CD14-positive monocyte (primary cell): ENCODE measurements around the gene PTGDS. TPM values are rescaled to one million over a fixed set of nuclear protein-coding genes. Genes with fewer than 3 reads are reported as not detected.

Experiments used
- DNase-seq, 3 donors: peaks; one replicate each; pipeline ENCODE4 v3.0.0-alpha.2; 2011 to 2022
- H2AFZ ChIP-seq: 2 replicates; pipeline ENCODE4 v1.6.0; 2012; ENCODE audit warnings: mild to moderate bottlenecking, low read depth, low read length, inconsistent platforms; ENCODE audit not compliant: insufficient read depth, poor library complexity, severe bottlenecking
- H3K27ac ChIP-seq, 2 donors: 1 replicate in 1 of 2; 2 replicates in 1 of 2; pipeline ENCODE4 v1.5.1; 2012 to 2013; ENCODE audit warnings: low read length in 2 of 2, control low read depth in 1 of 2, inconsistent platforms in 1 of 2, low read depth in 1 of 2, mild to moderate bottlenecking in 1 of 2
- H3K27me3 ChIP-seq, 2 donors: one replicate each; pipeline versions ENCODE4 v1.6.0 to v1.6.1; 2011 to 2013; ENCODE audit warnings: low read length in 2 of 2; ENCODE audit not compliant: control insufficient read depth in 2 of 2, insufficient read depth in 2 of 2
- H3K36me3 ChIP-seq, 2 donors: replicated peaks in 1 of 2; 1 replicate in 1 of 2; 2 replicates in 1 of 2; pipeline versions ENCODE4 v1.5.1 to v1.6.1; 2012 to 2013; ENCODE audit warnings: low read length in 2 of 2, control low read depth in 1 of 2, inconsistent platforms in 1 of 2, mild to moderate bottlenecking in 1 of 2; ENCODE audit not compliant: insufficient read depth in 2 of 2, control insufficient read depth in 1 of 2
- H3K4me1 ChIP-seq, 2 donors: 1 replicate in 1 of 2; 2 replicates in 1 of 2; pipeline versions ENCODE4 v1.5.1 to v1.6.1; 2012 to 2013; ENCODE audit warnings: low read length in 2 of 2, control low read depth in 1 of 2, inconsistent platforms in 1 of 2, mild to moderate bottlenecking in 1 of 2, moderate library complexity in 1 of 2; ENCODE audit not compliant: insufficient read depth in 2 of 2, control insufficient read depth in 1 of 2
- H3K4me2 ChIP-seq: replicated peaks from 2 replicates; pipeline ENCODE3; 2012; ENCODE audit warnings: low read length, moderate library complexity, mild to moderate bottlenecking; ENCODE audit not compliant: poor library complexity, severe bottlenecking; ENCODE audit errors: extremely low read depth
- H3K4me3 ChIP-seq, 3 experiments: fragments of 200-600 bp in 1 of 3; sonication (generic) in 1 of 3; replicated peaks in 1 of 3; 1 replicate in 2 of 3; 2 replicates in 1 of 3; pipeline ENCODE4 v1.5.1; 2011 to 2013; ENCODE audit warnings: low read length in 3 of 3, mild to moderate bottlenecking in 3 of 3, control low read depth in 2 of 3, low read depth in 2 of 3, inconsistent platforms in 1 of 3, moderate library complexity in 1 of 3
- H3K79me2 ChIP-seq: 2 replicates; pipeline ENCODE4 v1.6.0; 2012; ENCODE audit warnings: mild to moderate bottlenecking, control low read depth, inconsistent platforms, low read length, moderate library complexity; ENCODE audit not compliant: insufficient read depth
- H3K9ac ChIP-seq: 2 replicates; pipeline ENCODE4 v1.6.0; 2017; ENCODE audit warnings: low read length, mild to moderate bottlenecking; ENCODE audit not compliant: insufficient read depth, poor library complexity, severe bottlenecking
- H3K9me3 ChIP-seq, 2 donors: replicated peaks in 1 of 2; 1 replicate in 1 of 2; 2 replicates in 1 of 2; pipeline versions ENCODE4 v1.5.1 to v1.6.1; 2012 to 2013; ENCODE audit warnings: low read length in 2 of 2, control low read depth in 1 of 2; ENCODE audit not compliant: control insufficient read depth in 1 of 2, insufficient read depth in 1 of 2
- H4K20me1 ChIP-seq: 2 replicates; pipeline ENCODE4 v1.6.0; 2012; ENCODE audit warnings: mild to moderate bottlenecking, low read length, control low read depth, moderate library complexity; ENCODE audit not compliant: insufficient read depth
- H3K27ac Mint-ChIP-seq, 7 donors: one replicate each; pipeline ENCODE4 v1.8.0; 2020; ENCODE audit warnings: mild to moderate bottlenecking in 7 of 7, mixed read lengths in 7 of 7, moderate library complexity in 6 of 7, inconsistent platforms in 2 of 7
- H3K27me3 Mint-ChIP-seq, 3 donors: one replicate each; pipeline ENCODE4 v1.8.0; 2021 to 2022; ENCODE audit warnings: low read depth in 3 of 3, mild to moderate bottlenecking in 3 of 3, mixed read lengths in 3 of 3, moderate library complexity in 3 of 3, inconsistent platforms in 1 of 3
- H3K36me3 Mint-ChIP-seq, 2 donors: one replicate each; pipeline ENCODE4 v1.8.0; 2020; ENCODE audit warnings: mixed read lengths in 2 of 2, inconsistent platforms in 1 of 2, mild to moderate bottlenecking in 1 of 2
- H3K4me1 Mint-ChIP-seq: one replicate; pipeline ENCODE4 v1.8.0; 2020; ENCODE audit warnings: mild to moderate bottlenecking, mixed read lengths
- H3K4me3 Mint-ChIP-seq, 2 donors: one replicate each; pipeline ENCODE4 v1.8.0; 2020; ENCODE audit warnings: mild to moderate bottlenecking in 2 of 2, mixed read lengths in 2 of 2, moderate library complexity in 1 of 2
- H3K9me3 Mint-ChIP-seq, 7 donors: one replicate each; pipeline ENCODE4 v1.8.0; 2020 to 2022; ENCODE audit warnings: mixed read lengths in 7 of 7, mild to moderate bottlenecking in 6 of 7, moderate library complexity in 6 of 7, inconsistent platforms in 2 of 7
- WGBS: methylation state at CpG from one replicate; pipeline ENCODE4 v1.1.5; 2013; ENCODE audit warnings: missing lambda C conversion rate; ENCODE audit not compliant: insufficient coverage; 5-methylcytosine and 5-hydroxymethylcytosine counted together
- intact Hi-C, 2 donors: fragments of 100-400 bp; cut with micrococcal nuclease; formaldehyde crosslinking; loops; one replicate each; pipeline versions ENCODE4 v1.15.0 to v1.15.1; 2023
- polyA plus RNA-seq, 3 donors: library from polyadenylated mRNA; depleted of rRNA in 1 of 3; unstranded in 2 of 3; stranded (reverse) in 1 of 3; fragments of 300-500 nt in 2 of 3; fragments of >200 nt in 1 of 3; fragmentation: Illumina TruSeq in 2 of 3; gene quantifications; 1 replicate in 2 of 3; 2 replicates in 1 of 3; pipeline ENCODE4 v1.2.3, GENCODE V29; 2012 to 2021
- TF ChIP-seq, protein P1 (sequence below): fragments of 200-600 bp; IDR thresholded peaks from one replicate; pipeline ENCODE4 v1.8.0; 2022; ENCODE audit warnings: antibody characterized with exemption, mild to moderate bottlenecking

PTGDS gene
- polyA plus RNA-seq, 3 donors: 0.34 to 1.5 TPM; not detected in 1

DNA sequence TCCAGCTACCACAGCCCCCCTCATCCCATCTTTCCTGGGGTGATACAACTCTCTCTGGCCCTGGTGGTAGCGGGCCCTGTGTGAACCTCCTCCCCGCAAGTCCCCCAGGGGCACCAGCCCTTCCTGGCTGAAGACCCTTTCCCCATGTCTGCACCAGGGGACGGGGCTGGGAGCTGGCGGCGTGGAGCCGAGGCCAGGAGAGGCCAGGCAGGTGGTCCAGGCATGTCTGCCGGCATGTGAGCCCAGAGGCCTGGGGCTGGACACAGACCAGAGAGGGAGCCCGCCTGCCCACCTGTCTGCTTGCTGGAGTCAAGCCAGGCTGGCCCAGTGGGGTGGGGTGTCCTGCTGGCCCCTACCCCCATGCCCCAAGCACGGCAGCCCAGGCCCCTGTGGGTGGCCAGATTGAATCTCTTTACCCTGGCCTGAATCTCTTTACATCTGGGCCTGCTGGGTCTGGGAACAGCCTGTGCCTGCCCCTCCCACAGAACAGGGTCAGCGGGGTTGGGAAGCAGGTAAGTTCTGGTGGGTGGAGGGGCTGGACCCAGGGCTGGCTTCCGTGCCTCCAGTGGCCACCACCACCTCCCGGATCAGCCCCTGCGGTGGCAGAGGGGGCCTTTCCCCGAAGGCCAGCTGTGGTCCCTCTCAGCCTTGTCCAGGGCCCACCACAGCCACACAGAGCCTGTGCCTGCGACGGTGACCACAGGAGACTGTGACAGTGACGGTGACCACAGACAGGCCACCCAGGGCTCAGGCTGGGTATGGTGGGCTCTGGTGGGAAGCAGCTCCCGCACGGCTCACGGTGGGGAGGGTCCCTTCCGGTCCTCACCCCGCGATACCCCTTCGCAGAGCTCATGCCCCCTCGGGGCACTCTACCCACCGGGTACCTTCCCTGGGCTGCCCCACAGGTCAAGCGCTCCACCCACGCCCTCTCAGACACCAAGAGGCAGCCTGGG is 18.1 kb upstream of the PTGDS start:
- peaks cover 0 to 5% (median 3%) of the 10 kb centered on the region in 7 donors for H3K9me3 Mint-ChIP-seq
- Histone ChIP-seq H4K20me1 (no peaks in the 10 kb centered on the region), H3K9me3 (no peaks in the 10 kb centered on the region), H3K4me1 (peaks cover 0 to 1% of the 10 kb centered on the region in 2 donors), H3K4me3 (no peak overlapping the region), H3K27ac (no peak overlapping the region), H2AFZ (no peak overlapping the region), H3K36me3 (no peaks in the 10 kb centered on the region), H3K27me3 (no peaks in the 10 kb centered on the region), H3K79me2 (no peaks in the 10 kb centered on the region), H3K4me2 (no peak overlapping the region), H3K9ac (no peak overlapping the region)
- H3K27ac Mint-ChIP-seq: no peak overlapping the region
- TF ChIP-seq, protein P1, sequence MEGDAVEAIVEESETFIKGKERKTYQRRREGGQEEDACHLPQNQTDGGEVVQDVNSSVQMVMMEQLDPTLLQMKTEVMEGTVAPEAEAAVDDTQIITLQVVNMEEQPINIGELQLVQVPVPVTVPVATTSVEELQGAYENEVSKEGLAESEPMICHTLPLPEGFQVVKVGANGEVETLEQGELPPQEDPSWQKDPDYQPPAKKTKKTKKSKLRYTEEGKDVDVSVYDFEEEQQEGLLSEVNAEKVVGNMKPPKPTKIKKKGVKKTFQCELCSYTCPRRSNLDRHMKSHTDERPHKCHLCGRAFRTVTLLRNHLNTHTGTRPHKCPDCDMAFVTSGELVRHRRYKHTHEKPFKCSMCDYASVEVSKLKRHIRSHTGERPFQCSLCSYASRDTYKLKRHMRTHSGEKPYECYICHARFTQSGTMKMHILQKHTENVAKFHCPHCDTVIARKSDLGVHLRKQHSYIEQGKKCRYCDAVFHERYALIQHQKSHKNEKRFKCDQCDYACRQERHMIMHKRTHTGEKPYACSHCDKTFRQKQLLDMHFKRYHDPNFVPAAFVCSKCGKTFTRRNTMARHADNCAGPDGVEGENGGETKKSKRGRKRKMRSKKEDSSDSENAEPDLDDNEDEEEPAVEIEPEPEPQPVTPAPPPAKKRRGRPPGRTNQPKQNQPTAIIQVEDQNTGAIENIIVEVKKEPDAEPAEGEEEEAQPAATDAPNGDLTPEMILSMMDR: no peak
- WGBS: 90% methylated on average over 18 of the region's 28 CpGs
- no peak overlapping the region for H3K4me3 Mint-ChIP-seq
- no peaks in the 10 kb centered on the region for H3K36me3 Mint-ChIP-seq
- peaks cover under 1% of the 10 kb centered on the region for H3K4me1 Mint-ChIP-seq
- intact Hi-C loops: no loop called here
- peaks cover 0 to 8% (median 2%) of the 10 kb centered on the region in 3 donors for H3K27me3 Mint-ChIP-seq
- DNase-seq: no peak

DNA sequence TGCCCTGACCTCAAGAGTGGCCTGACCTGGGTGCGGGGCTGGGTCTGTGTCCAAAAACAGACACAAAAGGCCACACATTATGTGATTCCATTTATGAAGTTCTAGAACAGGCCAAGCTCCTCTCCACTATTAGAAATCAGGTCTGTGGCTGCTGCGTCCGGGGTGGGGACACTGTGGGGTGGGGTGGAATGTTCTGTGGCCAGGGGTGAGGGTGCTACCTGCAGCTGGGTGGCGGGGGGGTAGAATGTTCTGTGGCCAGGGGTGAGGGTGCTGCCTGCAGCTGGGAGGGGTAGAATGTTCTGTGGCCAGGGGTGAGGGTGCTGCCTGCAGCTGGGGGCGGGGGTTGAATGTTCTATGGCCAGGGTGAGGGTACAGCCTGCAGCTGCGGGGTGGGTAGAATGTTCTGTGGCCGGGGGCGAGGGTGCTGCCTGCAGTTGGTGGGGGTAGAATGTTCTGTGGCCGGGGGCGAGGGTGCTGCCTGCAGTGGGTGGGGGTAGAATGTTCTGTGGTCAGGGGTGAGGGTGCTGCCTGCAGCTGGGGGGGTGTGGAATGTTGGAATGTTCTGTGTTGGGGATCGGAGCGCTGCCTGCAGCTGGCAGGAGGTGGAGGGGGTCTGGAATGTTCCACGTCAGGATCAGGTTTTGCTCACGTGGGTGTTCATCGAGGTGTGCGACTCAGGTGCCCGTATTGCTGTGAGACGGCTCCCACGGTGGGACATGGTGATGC is 16.9 kb upstream of the PTGDS start:
- no peak overlapping the region for H3K4me3 Mint-ChIP-seq
- intact Hi-C loops: no loop called here
- H3K27ac Mint-ChIP-seq: no peak overlapping the region
- no peak for DNase-seq
- no peaks in the 10 kb centered on the region for H3K79me2 ChIP-seq
- H3K4me1 ChIP-seq: peaks cover 4 to 6% of the 10 kb centered on the region in 2 donors
- no peak overlapping the region for H3K4me3 ChIP-seq
- no peaks in the 10 kb centered on the region for H3K36me3 ChIP-seq
- H3K9me3 ChIP-seq: no peaks in the 10 kb centered on the region
- no peak overlapping the region for H3K4me2 ChIP-seq
- H3K27me3 ChIP-seq: no peaks in the 10 kb centered on the region
- no peak overlapping the region for H3K9ac ChIP-seq
- H2AFZ ChIP-seq: no peak overlapping the region
- TF ChIP-seq, protein P1: no peak
- WGBS: 95% methylated on average over 11 of the region's 19 CpGs
- H3K36me3 Mint-ChIP-seq: no peaks in the 10 kb centered on the region
- no peak overlapping the region for H3K27ac ChIP-seq
- peaks cover 0 to 5% (median 3%) of the 10 kb centered on the region in 7 donors for H3K9me3 Mint-ChIP-seq
- peaks cover under 1 to 6% (median 2%) of the 10 kb centered on the region in 3 donors for H3K27me3 Mint-ChIP-seq
- no peaks in the 10 kb centered on the region for H4K20me1 ChIP-seq
- H3K4me1 Mint-ChIP-seq: peaks cover 3% of the 10 kb centered on the region
